ENCODE data around the gene CACNA1H. TPM values are rescaled to one million over a fixed set of nuclear protein-coding genes. Genes with fewer than 3 reads are reported as not detected.
"Not testable (repeated sequence)": the region's sequence is repeated elsewhere in the genome, so short reads cannot be mapped to it uniquely, and the experiment has no call there.

Gene CACNA1H
- total and polyA plus RNA-seq, 3 donors from 2014 or later, result 41.1 to 69.0 (median 55.9) TPM

DNA sequence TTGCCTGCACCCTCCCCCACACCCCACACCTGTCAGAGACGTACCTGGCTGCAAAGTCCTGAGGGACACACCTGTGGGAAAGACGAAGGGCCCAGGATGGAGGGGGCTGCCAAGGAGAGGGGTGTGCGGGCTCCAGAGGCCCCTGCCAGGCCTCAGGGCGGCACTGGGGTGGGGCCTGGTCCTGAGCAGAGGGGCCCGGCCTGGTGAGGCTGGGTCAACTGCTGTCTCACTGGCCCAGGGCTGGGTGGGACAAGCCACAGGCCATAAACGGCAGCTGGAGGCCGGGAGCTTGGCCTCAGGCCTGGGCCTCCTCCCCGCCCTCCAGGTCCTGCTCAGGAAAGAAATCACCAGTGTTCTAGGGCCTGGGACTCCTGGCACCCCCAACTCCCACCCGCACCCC, 71.7 kb downstream of the CACNA1H start:
- H3K27me3 ChIP-seq, result no peaks in the 10 kb centered on the region
- WGBS, 2 donors, result 79 to 82% methylated on average over 7 to 9 of the region's 9 CpGs
- no peak for TF ChIP-seq CTCF (IDR thresholded peaks at IDR 0.05)
- no peak for TF ChIP-seq POLR2A (IDR thresholded peaks at IDR 0.05)
- H3K4me1 ChIP-seq, result peaks cover 3% of the 10 kb centered on the region
- no peak overlapping the region for H3K4me3 ChIP-seq
- no peaks in the 10 kb centered on the region for H3K36me3 ChIP-seq (ENCODE audit: low read depth, missing control alignments)
- H3K9me3 ChIP-seq, result no peaks in the 10 kb centered on the region
- no peak for DNase-seq
- H3K27ac ChIP-seq, result no peak overlapping the region
- intact Hi-C loops (cut with DNase I; ENCODE audit: low total_unique reads), result no loop called here

GRCh38 chr16:1225051-1225451, 72.1 kb downstream of the CACNA1H start, which contains the start of gene TPSG1:
TPSG1 (minus strand) TSS chr16:1225268; CDS start chr16:1225252, 16 bp downstream.
- intact Hi-C loops (cut with DNase I; ENCODE audit: low total_unique reads), result no loop called here
- no peaks in the 10 kb centered on the region for H3K27me3 ChIP-seq
- no peaks in the 10 kb centered on the region for H3K36me3 ChIP-seq (ENCODE audit: low read depth, missing control alignments)
- no peak within 1 kb of the TSS for H3K27ac ChIP-seq
- TF ChIP-seq POLR2A (IDR thresholded peaks at IDR 0.05) (no peak), CTCF (IDR thresholded peaks at IDR 0.05) (no peak)
- no peaks in the 10 kb centered on the region for H3K9me3 ChIP-seq
- no peak within 1 kb of the TSS for H3K4me3 ChIP-seq
- WGBS, 2 donors, result 69 to 74% methylated on average over 9 to 10 of the region's 10 CpGs
- peaks cover 3% of the 10 kb centered on the region for H3K4me1 ChIP-seq
- no peak for DNase-seq

GRCh38 chr16:1225728-1226311, 72.9 kb downstream of the CACNA1H start:
- whole genome bisulfite sequencing, 2 donors, result 48 to 52% methylated on average over 5 to 24 of the region's 24 CpGs
- DNase-seq, result not testable (repeated sequence)

GRCh38 chr16:1226692-1227091, 73.8 kb downstream of the CACNA1H start:
- H3K36me3 ChIP-seq (ENCODE audit: low read depth, missing control alignments); H3K4me1 ChIP-seq; DNase-seq; H3K4me3 ChIP-seq; H3K27me3 ChIP-seq; H3K27ac ChIP-seq; intact Hi-C loops (cut with DNase I; ENCODE audit: low total_unique reads); H3K9me3 ChIP-seq: not testable (repeated sequence)
- WGBS, 2 donors, result 40 to 53% methylated on average over 3 to 14 of the region's 14 CpGs

More at GRCh38 chr16:1225728-1226311, 72.9 kb downstream of the CACNA1H start:
- H3K27me3 ChIP-seq; H3K36me3 ChIP-seq (ENCODE audit: low read depth, missing control alignments); H3K4me3 ChIP-seq; H3K4me1 ChIP-seq; intact Hi-C loops (cut with DNase I; ENCODE audit: low total_unique reads); H3K27ac ChIP-seq; H3K9me3 ChIP-seq: not testable (repeated sequence)

GRCh38 chr16:1228227-1228626, 75.3 kb downstream of the CACNA1H start:
- DNase-seq; intact Hi-C loops (cut with DNase I; ENCODE audit: low total_unique reads); H3K9me3 ChIP-seq; H3K4me3 ChIP-seq; H3K36me3 ChIP-seq (ENCODE audit: low read depth, missing control alignments); H3K27me3 ChIP-seq; H3K27ac ChIP-seq; H3K4me1 ChIP-seq: not testable (repeated sequence)
- WGBS, 2 donors, result 67 to 75% methylated on average over 6 to 7 of the region's 7 CpGs

DNA sequence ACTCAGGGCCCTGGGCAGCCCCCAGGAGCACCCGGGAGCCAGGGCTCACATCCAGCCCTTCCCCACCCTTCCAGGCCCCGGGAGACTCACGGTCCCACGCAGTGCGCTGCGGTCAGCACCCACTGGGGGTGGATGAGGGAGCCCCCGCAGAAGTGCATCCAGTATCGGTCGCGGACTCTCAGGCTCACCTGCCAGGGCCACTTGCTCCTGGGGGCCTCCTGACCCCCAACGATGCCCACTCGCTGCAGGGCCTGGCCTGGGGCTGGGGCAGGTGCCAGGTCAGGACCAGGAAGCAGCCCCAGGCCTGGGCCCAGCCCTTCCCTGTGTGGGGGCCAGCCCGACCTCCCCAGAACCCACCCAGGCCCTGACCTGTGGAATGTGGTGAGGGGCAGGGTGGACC, 76.6 kb downstream of the CACNA1H start:
- DNase-seq; H3K4me1 ChIP-seq; intact Hi-C loops (cut with DNase I; ENCODE audit: low total_unique reads); H3K4me3 ChIP-seq; H3K36me3 ChIP-seq (ENCODE audit: low read depth, missing control alignments); H3K9me3 ChIP-seq; H3K27ac ChIP-seq; H3K27me3 ChIP-seq: not testable (repeated sequence)
- WGBS, 2 donors, result no CpG with 5 or more reads among the region's 13 CpGs

GRCh38 chr16:1230084-1230470, 77.2 kb downstream of the CACNA1H start, which contains the start of gene TPSB2:
TPSB2 (minus strand) TSS chr16:1230184; CDS start chr16:1229951, 233 bp downstream.
- H3K4me1 ChIP-seq; H3K9me3 ChIP-seq; H3K36me3 ChIP-seq (ENCODE audit: low read depth, missing control alignments); DNase-seq; intact Hi-C loops (cut with DNase I; ENCODE audit: low total_unique reads); H3K27me3 ChIP-seq; H3K4me3 ChIP-seq; H3K27ac ChIP-seq: not testable (repeated sequence)
- WGBS, 2 donors, result 86% methylated on average over 1 of the region's 11 CpGs; no CpG with 5 or more reads in 1 of the 2 donors

DNA sequence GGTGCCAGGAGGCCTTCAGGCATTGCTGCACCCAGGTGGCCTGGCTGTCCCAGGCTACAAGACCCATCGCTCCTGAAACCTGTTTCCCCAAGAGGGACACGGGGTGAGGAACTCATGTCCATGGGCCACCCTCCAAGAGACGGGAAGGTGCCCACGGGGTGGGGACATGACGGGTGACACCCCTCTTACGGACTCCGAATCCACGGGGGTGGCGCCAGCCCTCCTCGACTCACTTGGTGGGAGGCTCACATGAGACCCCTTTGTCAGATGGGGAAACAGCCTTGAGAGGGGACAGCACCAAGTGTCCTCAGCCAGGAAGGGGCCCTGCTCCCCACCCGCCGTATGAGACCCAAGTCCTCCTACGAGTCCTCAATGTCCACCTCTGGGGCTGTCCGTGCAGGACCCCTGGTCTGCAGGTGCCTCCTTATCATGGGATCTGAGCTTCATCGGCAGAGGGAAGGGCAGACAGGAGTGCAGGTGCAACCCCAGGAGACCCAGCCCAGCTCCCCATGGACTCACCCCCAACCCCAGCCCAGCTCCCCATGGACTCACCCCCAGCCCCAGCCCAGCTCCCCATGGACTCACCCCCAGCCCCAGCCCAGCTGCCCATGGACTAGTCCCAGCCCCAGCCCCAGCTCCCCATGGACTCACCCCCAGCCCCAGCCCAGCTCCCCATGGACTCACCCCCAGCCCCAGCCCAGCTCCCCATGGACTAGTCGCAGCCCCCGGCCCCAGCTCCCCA, 77.7 kb downstream of the CACNA1H start:
- DNase-seq; H3K9me3 ChIP-seq; H3K27ac ChIP-seq; intact Hi-C loops (cut with DNase I; ENCODE audit: low total_unique reads); H3K27me3 ChIP-seq; H3K36me3 ChIP-seq (ENCODE audit: low read depth, missing control alignments); H3K4me3 ChIP-seq; H3K4me1 ChIP-seq: not testable (repeated sequence)
- 85% methylated on average over 15 of the region's 17 CpGs; no CpG with 5 or more reads in 1 of the 2 donors for WGBS, 2 donors

- DNase-seq; intact Hi-C loops (cut with DNase I; ENCODE audit: low total_unique reads); H3K4me3 ChIP-seq; H3K36me3 ChIP-seq (ENCODE audit: low read depth, missing control alignments); H3K9me3 ChIP-seq; H3K4me1 ChIP-seq; H3K27ac ChIP-seq; H3K27me3 ChIP-seq: not testable (repeated sequence)
- 76 to 80% methylated on average over 1 to 6 of the region's 7 CpGs for WGBS, 2 donors
These were observed 78.4 kb downstream of the CACNA1H start for GRCh38 chr16:1231301-1231700.

Measured in testis (tissue), 3 donors.